HEK293 (cell line): Measurements from ENCODE around the gene CPEB4.

Experiments
- CTCF ChIP-seq: fragments of 450-650 bp; formaldehyde crosslinking; IDR thresholded peaks from 2 replicates; pipeline ENCODE4 v1.5.1; 2016; ENCODE audit warnings: missing biosample characterization, missing genetic modification characterization
- KLF7 ChIP-seq: fragments of 450-650 bp; formaldehyde crosslinking; IDR thresholded peaks from 2 replicates; pipeline ENCODE4 v1.5.1; 2016; ENCODE audit warnings: missing biosample characterization, missing genetic modification characterization, borderline replicate concordance
- RBAK ChIP-seq: fragments of 450-650 bp; formaldehyde crosslinking; IDR thresholded peaks from 2 replicates; pipeline ENCODE4 v1.5.1; 2016; ENCODE audit warnings: missing biosample characterization, missing genetic modification characterization
- SP7 ChIP-seq: fragments of 450-650 bp; formaldehyde crosslinking; IDR thresholded peaks from 2 replicates; pipeline ENCODE4 v1.5.1; 2016; ENCODE audit warnings: missing biosample characterization, missing genetic modification characterization
- ZBTB10 ChIP-seq: fragments of 450-650 bp; formaldehyde crosslinking; IDR thresholded peaks from 2 replicates; pipeline ENCODE4 v1.5.1; 2016; ENCODE audit warnings: missing biosample characterization, missing genetic modification characterization
- ZBTB11 ChIP-seq: fragments of 450-650 bp; formaldehyde crosslinking; conservative IDR thresholded peaks from 2 replicates; pipeline ENCODE4 v1.5.1; 2016; ENCODE audit warnings: low read depth, missing biosample characterization, missing genetic modification characterization
- ZNF19 ChIP-seq: fragments of 450-650 bp; formaldehyde crosslinking; IDR thresholded peaks from 2 replicates; pipeline ENCODE4; 2016; ENCODE audit warnings: missing biosample characterization, missing genetic modification characterization, low read depth
- ZNF274 ChIP-seq, 2 experiments: fragments of 200-500 bp in 1 of 2; fragments of 450-650 bp in 1 of 2; sonication (Bioruptor generic) in 1 of 2; formaldehyde crosslinking in 1 of 2; IDR thresholded peaks; 2 replicates each; pipeline versions ENCODE4 v1.5.1 to v1.6.1; 2014 to 2016; ENCODE audit warnings: borderline replicate concordance in 1 of 2, inconsistent platforms in 1 of 2, low read length in 1 of 2, missing biosample characterization in 1 of 2, missing genetic modification characterization in 1 of 2
- ZNF280C ChIP-seq: fragments of 450-650 bp; formaldehyde crosslinking; IDR thresholded peaks from 2 replicates; pipeline ENCODE4 v1.5.1; 2016; ENCODE audit warnings: missing biosample characterization, missing genetic modification characterization
- ZNF366 ChIP-seq: fragments of 450-650 bp; formaldehyde crosslinking; conservative IDR thresholded peaks from 2 replicates; pipeline ENCODE4 v1.5.1; 2016; ENCODE audit warnings: missing biosample characterization, missing genetic modification characterization
- ZNF423 ChIP-seq: fragments of 450-650 bp; formaldehyde crosslinking; IDR thresholded peaks from 2 replicates; pipeline ENCODE4 v1.5.1; 2016; ENCODE audit warnings: missing biosample characterization, missing genetic modification characterization
- ZNF626 ChIP-seq: fragments of 450-650 bp; sonication (Bioruptor Pico); formaldehyde crosslinking; IDR thresholded peaks from 2 replicates; pipeline ENCODE4 v1.5.1; 2018; ENCODE audit warnings: missing biosample characterization, missing genetic modification characterization, inconsistent platforms
- ZNF629 ChIP-seq: fragments of 450-650 bp; formaldehyde crosslinking; IDR thresholded peaks from 2 replicates; pipeline ENCODE4 v1.5.1; 2017; ENCODE audit warnings: missing biosample characterization, missing genetic modification characterization
- ZNF830 ChIP-seq: fragments of 450-650 bp; IDR thresholded peaks from 2 replicates; pipeline ENCODE4 v1.5.0; 2018; ENCODE audit warnings: missing biosample characterization, missing genetic modification characterization, low read depth, mild to moderate bottlenecking, moderate library complexity

GRCh38 chr5:173913686-173914321 lies 25.7 kb downstream of the CPEB4 start:
- TF ChIP-seq ZNF830 (no peak), ZNF423 (tag by site-specific recombination) (no peak), CTCF (tag by site-specific recombination) (no peak), ZBTB11 (tag by site-specific recombination) (no peak), ZNF19 (tag by site-specific recombination) (no peak), RBAK (tag by site-specific recombination) (no peak), ZNF274 (IDR thresholded peaks at IDR 0.05; ENCODE audit: low read length) (no peak), ZNF274 (tag by site-specific recombination; IDR thresholded peaks at IDR 0.05; ENCODE audit: borderline replicate concordance) (no peak), ZNF626 (no peak), ZBTB10 (tag by site-specific recombination) (no peak), ZNF366 (tag by site-specific recombination) (peak; percentile 64), ZNF280C (tag by site-specific recombination) (no peak), KLF7 (tag by site-specific recombination) (no peak), SP7 (tag by site-specific recombination) (no peak), ZNF629 (tag by site-specific recombination) (0 out of 2 replicates have a peak, but pooled peaks have one; percentile 29)
